IMR-90 (cell line): ENCODE data around the gene NT5C1B. TPM values are rescaled to one million over a fixed set of nuclear protein-coding genes. Genes with fewer than 3 reads are reported as not detected.
A peak's percentile ranks its signal among the peaks of the same experiment; 100 is the strongest.

Experiments used
- ATAC-seq: fragments of 200-7000 bp; cut with Tn5 transposase; 2 replicates; pipeline ENCODE4 v1.9.1; 2020; ENCODE audit warnings: low read depth, mild to moderate bottlenecking, moderate library complexity
- BruUV-seq: library from RNA; stranded (reverse); fragments of 400-500 nt; replicated peaks from 2 replicates; lab custom pipeline; 2021; lab: Mats Ljungman, UMichigan
- CTCF ChIA-PET: fragments of 300-600 bp; formaldehyde crosslinking; extraction: SDS; loops from one replicate; lab custom pipeline; 2021; ENCODE audit warnings: antibody characterized with exemption; lab: Yijun Ruan, JAX
- POLR2A ChIA-PET: fragments of 300-600 bp; sonication (Branson Sonifier 250); formaldehyde crosslinking; loops from one replicate; lab custom pipeline; 2022; ENCODE audit warnings: antibody characterized with exemption; ENCODE audit not compliant: unreplicated experiment; lab: Charles Lee
- DNase-seq: peaks from one replicate; pipeline ENCODE4 v3.0.0; 2013
- H2AFZ ChIP-seq: replicated peaks from 2 replicates; pipeline ENCODE3; 2013; ENCODE audit warnings: low read length, mild to moderate bottlenecking; ENCODE audit not compliant: poor library complexity
- H2AK5ac ChIP-seq: 2 replicates; pipeline ENCODE4 v1.6.1; 2013; ENCODE audit warnings: low read depth, low read length, inconsistent platforms
- H2AK9ac ChIP-seq: replicated peaks from 2 replicates; pipeline ENCODE3; 2013; ENCODE audit warnings: mild to moderate bottlenecking, low read depth, low read length, moderate library complexity; ENCODE audit not compliant: poor library complexity
- H2BK120ac ChIP-seq: 2 replicates; pipeline ENCODE4 v1.6.1; 2013; ENCODE audit warnings: low read depth, low read length, inconsistent platforms
- H2BK15ac ChIP-seq: 3 replicates; pipeline ENCODE4 v1.6.1; 2013; ENCODE audit warnings: low read depth, low read length, inconsistent platforms
- H2BK20ac ChIP-seq: 2 replicates; pipeline ENCODE4 v1.6.1; 2013; ENCODE audit warnings: low read depth, mild to moderate bottlenecking, inconsistent platforms, low read length, moderate library complexity
- H2BK5ac ChIP-seq: 2 replicates; pipeline ENCODE4 v1.6.1; 2013; ENCODE audit warnings: mild to moderate bottlenecking, low read depth, low read length, inconsistent platforms; ENCODE audit not compliant: poor library complexity, severe bottlenecking
- H3K14ac ChIP-seq: replicated peaks from 2 replicates; pipeline ENCODE4 v1.6.1; 2013; ENCODE audit warnings: low read depth, low read length, inconsistent platforms
- H3K18ac ChIP-seq: 2 replicates; pipeline ENCODE4 v1.6.1; 2013; ENCODE audit warnings: low read depth, low read length, control low read depth
- H3K23ac ChIP-seq: 2 replicates; pipeline ENCODE4 v1.6.1; 2013; ENCODE audit warnings: low read depth, low read length, inconsistent platforms
- H3K27ac ChIP-seq: 2 replicates; pipeline ENCODE4 v1.5.1; 2013; ENCODE audit warnings: mild to moderate bottlenecking, control low read depth, low read length; ENCODE audit not compliant: insufficient read depth
- H3K27me3 ChIP-seq: 2 replicates; pipeline ENCODE4 v1.6.1; 2013; ENCODE audit warnings: low read length; ENCODE audit not compliant: control insufficient read depth, insufficient read depth
- H3K36me3 ChIP-seq: 2 replicates; pipeline ENCODE4 v1.6.1; 2013; ENCODE audit warnings: low read length, mixed read lengths; ENCODE audit not compliant: control insufficient read depth, insufficient read depth
- H3K4ac ChIP-seq: 2 replicates; pipeline ENCODE4 v1.6.1; 2013; ENCODE audit warnings: low read depth, low read length, inconsistent platforms
- H3K4me1 ChIP-seq: 2 replicates; pipeline ENCODE4 v1.6.1; 2013; ENCODE audit warnings: low read length, mixed read lengths; ENCODE audit not compliant: control insufficient read depth, insufficient read depth
- H3K4me2 ChIP-seq: 2 replicates; pipeline ENCODE4 v1.6.1; 2013; ENCODE audit warnings: low read depth, mild to moderate bottlenecking, control low read depth, low read length, moderate library complexity
- H3K4me3 ChIP-seq: 2 replicates; pipeline ENCODE4 v1.5.1; 2013; ENCODE audit warnings: low read depth, mild to moderate bottlenecking, control low read depth, low read length, moderate library complexity; ENCODE audit not compliant: insufficient read depth
- H3K56ac ChIP-seq: 2 replicates; pipeline ENCODE4 v1.6.1; 2013; ENCODE audit warnings: low read length, inconsistent platforms; ENCODE audit not compliant: insufficient read depth; ENCODE audit errors: extremely low read depth
- H3K79me1 ChIP-seq, 2 experiments: 2 replicates each; pipeline ENCODE4 v1.6.1; 2013; ENCODE audit warnings: low read length in 2 of 2, inconsistent platforms in 1 of 2, low read depth in 1 of 2
- H3K9ac ChIP-seq: 2 replicates; pipeline ENCODE4 v1.6.1; 2013; ENCODE audit warnings: low read depth, low read length, control low read depth
- H3K9me1 ChIP-seq: 2 replicates; pipeline ENCODE4 v1.6.1; 2013; ENCODE audit warnings: low read length, inconsistent platforms; ENCODE audit not compliant: insufficient read depth
- H3K9me3 ChIP-seq: 2 replicates; pipeline ENCODE4 v1.6.1; 2013; ENCODE audit warnings: low read length; ENCODE audit not compliant: control insufficient read depth, insufficient read depth
- H4K20me1 ChIP-seq: 2 replicates; pipeline ENCODE4 v1.6.1; 2013; ENCODE audit warnings: low read length, inconsistent platforms; ENCODE audit not compliant: insufficient read depth
- H4K5ac ChIP-seq: 2 replicates; pipeline ENCODE4 v1.6.1; 2013; ENCODE audit warnings: mild to moderate bottlenecking, low read depth, low read length, control low read depth
- H4K8ac ChIP-seq, 2 experiments: 2 replicates each; pipeline ENCODE4 v1.6.1; 2013; ENCODE audit warnings: low read depth in 2 of 2, low read length in 2 of 2, control low read depth in 1 of 2, inconsistent platforms in 1 of 2
- H4K91ac ChIP-seq: 2 replicates; pipeline ENCODE4 v1.6.1; 2013; ENCODE audit warnings: low read depth, low read length, inconsistent platforms; ENCODE audit not compliant: insufficient read depth
- CEBPB ChIP-seq: IDR thresholded peaks from 2 replicates; pipeline ENCODE4 v1.6.1; 2012; ENCODE audit warnings: low read depth, low read length, improper control_type of control experiment
- CTCF ChIP-seq: conservative IDR thresholded peaks from 2 replicates; pipeline ENCODE4 v1.5.1; 2012; ENCODE audit warnings: mild to moderate bottlenecking, low read depth, low read length, improper control_type of control experiment
- WGBS, 2 experiments: methylation state at CpG; one replicate each; pipeline versions ENCODE4 v1.1.5 to v1.1.7; 2013; ENCODE audit warnings: missing lambda C conversion rate in 2 of 2; ENCODE audit not compliant: insufficient read length in 1 of 2; ENCODE audit errors: extremely low coverage in 2 of 2; 5-methylcytosine and 5-hydroxymethylcytosine counted together
- dilution Hi-C: fragments of 300-500 bp; cut with HindIII; formaldehyde crosslinking; loops from one replicate; pipeline ENCODE4 v1.14.3; 2018; ENCODE audit warnings: low sequenced_read_pairs; ENCODE audit not compliant: unreplicated experiment
- in situ Hi-C: fragments of 300-500 bp; cut with MboI; formaldehyde crosslinking; loops from 3 replicates; pipeline ENCODE4 v1.14.3; 2019; ENCODE audit warnings: low sequenced_read_pairs, inconsistent platforms, mixed read lengths
- intact Hi-C: fragments of 100-400 bp; cut with micrococcal nuclease; formaldehyde crosslinking; loops from 2 replicates; pipeline ENCODE4 v1.10.0; 2022
- polyA plus RNA-seq, 3 experiments: library from polyadenylated mRNA; depleted of rRNA; stranded (reverse); fragments of >200 nt; gene quantifications; 2 replicates each; pipeline ENCODE4 v1.2.3, GENCODE V29; 2012; ENCODE audit warnings: low replicate concordance in 1 of 3
- total RNA-seq: library from RNA; depleted of rRNA; stranded (reverse); fragments of >200 nt; gene quantifications from 2 replicates; pipeline ENCODE4 v1.2.3, GENCODE V29; 2012

NT5C1B gene
- total and polyA plus RNA-seq, 2 of the 4 experiments (the other 2 are of a cell fraction) = not detected

GRCh38 chr2:18600255-18600613, 10.9 kb upstream of the NT5C1B start:
- no peak overlapping the region for H3K4me2 ChIP-seq
- BruUV-seq = no TSS peak
- dilution Hi-C loops = no loop called here

More at GRCh38 chr2:18600255-18600613, 10.9 kb upstream of the NT5C1B start:
- Histone ChIP-seq H2AFZ (no peak overlapping the region), H3K4me3 (no peak overlapping the region), H3K9me1 (no peaks in the 10 kb centered on the region), H3K9me3 (no peaks in the 10 kb centered on the region), H4K5ac (no peak overlapping the region), H3K36me3 (no peaks in the 10 kb centered on the region), H3K23ac (no peak overlapping the region), H2BK120ac (no peak overlapping the region), H4K91ac (no peak overlapping the region), H2AK5ac (no peak overlapping the region), H2BK20ac (no peak overlapping the region), H4K20me1 (no peaks in the 10 kb centered on the region), H3K4ac (no peak overlapping the region), H2AK9ac (no peak overlapping the region), H3K4me1 (peaks cover 7% of the 10 kb centered on the region; the same call in 1 of the 2 replicates), H3K27me3 (peaks cover 2% of the 10 kb centered on the region; the same call in 1 of the 2 replicates), H3K9ac (no peak overlapping the region), H2BK15ac (no peak overlapping the region), H3K18ac (peak overlapping the region; percentile 1; the same call in 1 of the 2 replicates), H3K56ac (no peak overlapping the region; the same call in 1 of the 2 replicates), H4K8ac (no peak overlapping the region), H2BK5ac (no peak overlapping the region), H3K79me1 (no peaks in the 10 kb centered on the region), H3K14ac (no peak overlapping the region), H3K27ac (no peak overlapping the region)
- CTCF ChIA-PET = interaction anchor here (0.6 kb wide), 1 partner anchor 145 kb away, joined by 3 read pairs; no protein-coding TSS in a partner anchor
- ATAC-seq = no peak
- in situ Hi-C loops (no loop called here), intact Hi-C loops (loop anchor here (5.0 kb wide), 1 partner anchor 1318 kb away; no protein-coding TSS in a partner anchor)
- DNase-seq = no peak
- POLR2A ChIA-PET = no interaction called here
- WGBS, 2 experiments = no CpG with 5 or more reads among the region's 2 CpGs
- TF ChIP-seq CEBPB (no peak), CTCF (no peak)
